SU-DHL-6 (cell line): ENCODE measurements around the gene ADGRG4.
"Not testable (repeated sequence)": the region's sequence is repeated elsewhere in the genome, so short reads cannot be mapped to it uniquely, and the experiment has no call there.

ENCODE experiments used
- H2AFZ ChIP-seq: fragments of 200-600 bp; sonication (generic); 2 replicates; pipeline ENCODE4 v1.6.1; 2014; ENCODE audit warnings: low read depth, mild to moderate bottlenecking, moderate library complexity, mixed read lengths, antibody characterized with exemption, low read length; ENCODE audit not compliant: severe bottlenecking
- H3F3A ChIP-seq: fragments of 200-600 bp; shearing (Covaris generic); 2 replicates; pipeline ENCODE4 v1.6.0; 2016; ENCODE audit warnings: antibody characterized with exemption, mild to moderate bottlenecking; ENCODE audit not compliant: insufficient read depth
- H3K27ac ChIP-seq: fragments of 200-600 bp; sonication (generic); 2 replicates; pipeline ENCODE4 v1.5.1; 2016; ENCODE audit warnings: low read depth, mild to moderate bottlenecking, low read length, moderate library complexity, mixed read lengths
- H3K27me3 ChIP-seq: fragments of 200-600 bp; sonication (generic), shearing (Covaris generic); 2 replicates; pipeline ENCODE4 v1.6.0; 2014; ENCODE audit warnings: mild to moderate bottlenecking, low read length
- H3K36me3 ChIP-seq: fragments of 200-600 bp; sonication (generic); 2 replicates; pipeline ENCODE4 v1.6.1; 2014; ENCODE audit warnings: mild to moderate bottlenecking, low read length, mixed read lengths
- H3K4me2 ChIP-seq: fragments of 300-600, 200-600 bp; shearing (Covaris generic), sonication (generic); 2 replicates; pipeline ENCODE4 v1.6.0; 2014; ENCODE audit warnings: low read length, low read depth, mild to moderate bottlenecking; ENCODE audit not compliant: poor library complexity, severe bottlenecking
- H3K4me3 ChIP-seq: fragments of 200-600 bp; sonication (generic); 2 replicates; pipeline ENCODE4 v1.5.1; 2014; ENCODE audit warnings: antibody characterized with exemption, low read length, mild to moderate bottlenecking, mixed read lengths; ENCODE audit not compliant: insufficient read depth, poor library complexity, severe bottlenecking
- H3K79me2 ChIP-seq: fragments of 200-600 bp; sonication (generic); 2 replicates; pipeline ENCODE4 v1.6.1; 2014; ENCODE audit warnings: mild to moderate bottlenecking, low read length, moderate library complexity; ENCODE audit not compliant: insufficient read depth
- H3K9ac ChIP-seq: fragments of 200-600 bp; sonication (generic); 2 replicates; pipeline ENCODE4 v1.7.0; 2014; ENCODE audit warnings: mild to moderate bottlenecking, low read length
- H3K9me2 ChIP-seq: fragments of 200-600 bp; sonication (generic); replicated peaks from 2 replicates; pipeline ENCODE4 v1.6.1; 2014; ENCODE audit warnings: low read length; ENCODE audit not compliant: insufficient read depth
- H3K9me3 ChIP-seq: fragments of 200-600 bp; sonication (generic); 2 replicates; pipeline ENCODE4 v1.6.1; 2014; ENCODE audit warnings: low read length, mixed read lengths; ENCODE audit not compliant: insufficient read depth
- H4K20me1 ChIP-seq: fragments of 200-600 bp; sonication (generic); 2 replicates; pipeline ENCODE4 v1.6.1; 2014; ENCODE audit warnings: low read depth, mild to moderate bottlenecking, antibody characterized with exemption, low read length, moderate library complexity, mixed read lengths
- CTCF ChIP-seq: fragments of 200-600 bp; sonication (generic); IDR thresholded peaks from one replicate; pipeline ENCODE4 v1.5.1; 2017; ENCODE audit warnings: antibody characterized with exemption, mild to moderate bottlenecking, low read length, moderate library complexity; ENCODE audit not compliant: insufficient read depth, poor library complexity, severe bottlenecking
- EZH2phosphoT487 ChIP-seq: fragments of 200-600 bp; sonication (generic), shearing (Covaris generic); conservative IDR thresholded peaks from 2 replicates; pipeline ENCODE4 v1.6.1; 2018; ENCODE audit warnings: mild to moderate bottlenecking, antibody characterized with exemption, low read length, moderate library complexity, mixed read lengths

ADGRG4 gene

GRCh38 chrX:136300721-136301120 is at the start of gene ADGRG4:
ADGRG4 (plus strand) TSS chrX:136300963; CDS start chrX:136308778, 7,815 bp downstream.
- H3K9me3 ChIP-seq, H3K27ac ChIP-seq, H3K9me2 ChIP-seq: not testable (repeated sequence)

GRCh38 chrX:136251041-136251991 is 49.4 kb upstream of the ADGRG4 start, which contains the start of gene MAP7D3:
MAP7D3 (minus strand) TSS chrX:136251400; CDS start chrX:136251358, 42 bp downstream.
- Histone ChIP-seq H3K79me2 (no peaks in the 10 kb centered on the region), H3K9ac (peak within 1 kb of the TSS; percentile 82), H3K4me3 (peak within 1 kb of the TSS; percentile 81), H3K27me3 (no peaks in the 10 kb centered on the region), H3K4me2 (peak within 1 kb of the TSS; percentile 61), H4K20me1 (no peaks in the 10 kb centered on the region), H3K9me3 (no peaks in the 10 kb centered on the region), H2AFZ (peak within 1 kb of the TSS; percentile 98), H3K27ac (no peak within 1 kb of the TSS), H3F3A (no peaks in the 10 kb centered on the region), H3K9me2 (no peaks in the 10 kb centered on the region), H3K36me3 (no peaks in the 10 kb centered on the region)
- no peak for TF ChIP-seq CTCF
- TF ChIP-seq EZH2phosphoT487: no peak

More at GRCh38 chrX:136300721-136301120, at the start of gene ADGRG4:
- not testable (repeated sequence) for H2AFZ ChIP-seq, H3K79me2 ChIP-seq, H3K4me3 ChIP-seq, H3K4me2 ChIP-seq, H4K20me1 ChIP-seq, H3K9ac ChIP-seq, H3F3A ChIP-seq, H3K27me3 ChIP-seq, H3K36me3 ChIP-seq

GRCh38 chrX:136255541-136255940 is 45.2 kb upstream of the ADGRG4 start:
- Histone ChIP-seq H2AFZ (no peak overlapping the region), H3K4me2 (no peak overlapping the region), H3K27ac (no peak overlapping the region), H3K9ac (no peak overlapping the region), H3K9me3 (no peaks in the 10 kb centered on the region), H3F3A (no peaks in the 10 kb centered on the region), H3K4me3 (no peak overlapping the region), H4K20me1 (no peaks in the 10 kb centered on the region), H3K9me2 (no peaks in the 10 kb centered on the region), H3K36me3 (no peaks in the 10 kb centered on the region), H3K79me2 (no peaks in the 10 kb centered on the region), H3K27me3 (no peaks in the 10 kb centered on the region)
- TF ChIP-seq EZH2phosphoT487 (no peak), CTCF (no peak)

- Histone ChIP-seq H3K4me3 (no peak overlapping the region), H3K27ac (no peak overlapping the region), H2AFZ (no peak overlapping the region), H4K20me1 (no peaks in the 10 kb centered on the region), H3K9me2 (no peaks in the 10 kb centered on the region), H3K36me3 (no peaks in the 10 kb centered on the region), H3K79me2 (no peaks in the 10 kb centered on the region), H3K27me3 (no peaks in the 10 kb centered on the region), H3K9me3 (no peaks in the 10 kb centered on the region), H3K9ac (no peak overlapping the region), H3K4me2 (no peak overlapping the region), H3F3A (no peaks in the 10 kb centered on the region)
- TF ChIP-seq CTCF (no peak), EZH2phosphoT487 (no peak)
Measured at GRCh38 chrX:136256026-136256425, 44.7 kb upstream of the ADGRG4 start.
